GM12891 (cell line): ENCODE results near the gene AHNAK.

ENCODE experiments used
- PAX5 ChIP-seq: IDR thresholded peaks from 2 replicates; pipeline ENCODE4 v1.6.1; 2011; ENCODE audit warnings: low read length, moderate library complexity, mild to moderate bottlenecking; ENCODE audit not compliant: insufficient read depth, severe bottlenecking
- POLR2A ChIP-seq: IDR thresholded peaks from 2 replicates; pipeline ENCODE4 v1.6.1; 2011; ENCODE audit warnings: low read depth, low read length, control low read depth
- POLR2AphosphoS5 ChIP-seq: IDR thresholded peaks from 2 replicates; pipeline ENCODE4 v1.6.1; 2011; ENCODE audit warnings: low read depth, low read length, control low read depth
- POU2F2 ChIP-seq: IDR thresholded peaks from 2 replicates; pipeline ENCODE4 v1.6.1; 2011; ENCODE audit warnings: low read depth, mild to moderate bottlenecking, control low read depth, low read length, moderate library complexity
- SPI1 ChIP-seq: IDR thresholded peaks from 2 replicates; pipeline ENCODE4 v1.6.1; 2011; ENCODE audit warnings: low read depth, low read length, control low read depth
- TAF1 ChIP-seq: IDR thresholded peaks from 2 replicates; pipeline ENCODE4 v1.6.1; 2011; ENCODE audit warnings: low read depth, low read length, control low read depth

DNA sequence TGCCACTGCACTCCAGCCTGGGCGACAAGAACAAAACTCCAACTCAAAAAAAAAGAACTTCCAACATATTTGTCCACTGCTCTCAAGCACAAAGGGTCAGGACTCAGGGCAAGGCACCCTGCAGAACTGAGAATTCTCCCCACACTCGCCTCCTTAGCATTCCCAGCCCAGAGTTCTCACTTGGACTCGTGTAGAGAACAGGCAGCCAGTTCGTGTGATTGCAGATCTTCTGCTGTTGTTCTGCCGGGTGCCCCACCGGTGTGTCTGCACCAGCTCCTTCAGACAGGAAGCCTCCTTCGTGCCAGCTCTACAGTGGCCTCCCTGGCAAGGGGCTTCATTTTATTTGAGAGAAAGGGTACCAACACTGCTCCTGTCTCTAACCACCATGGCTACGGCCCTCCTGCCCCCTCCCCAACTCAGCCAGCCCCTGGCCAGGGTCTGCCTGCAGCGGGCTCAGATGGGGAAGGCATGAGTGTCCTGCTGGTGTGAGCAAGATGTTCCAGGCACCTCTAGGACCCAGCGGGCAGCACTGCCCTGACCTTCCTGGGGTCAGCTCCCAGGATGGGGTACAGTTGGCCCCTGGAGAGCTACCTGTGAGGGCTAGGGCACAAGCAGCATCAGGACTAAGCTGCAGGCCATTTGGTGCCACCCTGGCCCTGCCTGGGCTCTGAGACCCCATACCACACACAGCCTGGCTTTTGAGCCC is 147.3 kb downstream of the AHNAK start:
- TF ChIP-seq POLR2A, result no peak
- no peak for TF ChIP-seq PAX5
- TF ChIP-seq POLR2AphosphoS5, result no peak
- no peak for TF ChIP-seq SPI1
- TF ChIP-seq TAF1, result no peak
- no peak for TF ChIP-seq POU2F2
